HL-60/S4 treated with phorbol 12-myristate 13-acetate at 8.2 ng/mL for 4 days and 3 days (cell line): ENCODE data around the gene FAM217B.

Experiments used
- in situ Hi-C: fragments of 300-500 bp; cut with MboI; formaldehyde crosslinking; loops from 2 replicates; pipeline ENCODE4 v1.15.0; 2022; ENCODE audit warnings: low sequenced_read_pairs

FAM217B gene

GRCh38 chr20:59972037-59972801 is 32.0 kb downstream of the FAM217B start:
- in situ Hi-C loops = no loop called here

- in situ Hi-C loops = no loop called here
Measured at GRCh38 chr20:59976156-59976782, 36.1 kb downstream of the FAM217B start.

- in situ Hi-C loops = no loop called here
Measured at GRCh38 chr20:59977086-59977485, 36.9 kb downstream of the FAM217B start.

GRCh38 chr20:59983076-59983475 is 42.9 kb downstream of the FAM217B start:
- in situ Hi-C loops = no loop called here

- in situ Hi-C loops = no loop called here
Measured at GRCh38 chr20:59984541-59984940, 44.4 kb downstream of the FAM217B start.

- in situ Hi-C loops = no loop called here
Measured at GRCh38 chr20:59985164-59985563, 45.0 kb downstream of the FAM217B start.

- in situ Hi-C loops = no loop called here
Measured at GRCh38 chr20:59985864-59986263, 45.7 kb downstream of the FAM217B start.

- in situ Hi-C loops = no loop called here
Measured at GRCh38 chr20:59987135-59987534, 46.9 kb downstream of the FAM217B start.

- in situ Hi-C loops = no loop called here
Measured at GRCh38 chr20:59988141-59988540, 48.0 kb downstream of the FAM217B start.

GRCh38 chr20:59992526-59993084 is 52.4 kb downstream of the FAM217B start:
- in situ Hi-C loops = no loop called here

GRCh38 chr20:59993736-59994430 is 53.7 kb downstream of the FAM217B start:
- in situ Hi-C loops = no loop called here

GRCh38 chr20:59994697-59995122 is 54.5 kb downstream of the FAM217B start:
- in situ Hi-C loops = no loop called here

GRCh38 chr20:59996108-59996507 is 55.9 kb downstream of the FAM217B start:
- in situ Hi-C loops = no loop called here

- in situ Hi-C loops = no loop called here
Measured at GRCh38 chr20:59997896-59998295, 57.7 kb downstream of the FAM217B start.
